T-cell (primary cell): ENCODE data around the gene TDRD7. TPM values are rescaled to one million over a fixed set of nuclear protein-coding genes. Genes with fewer than 3 reads are reported as not detected.

Experiments
- ATAC-seq, 4 experiments: fragments of 200-7000 bp in 3 of 4; fragments of 150-1000 bp in 1 of 4; cut with Tn5 transposase; replicated peaks in 1 of 4; 1 replicate in 3 of 4; 2 replicates in 1 of 4; pipeline ENCODE4 v1.10.0; 2021; ENCODE audit warnings: moderate library complexity in 3 of 4, mild to moderate bottlenecking in 2 of 4, moderate number of reproducible peaks in 1 of 4
- CTCF ChIA-PET, 2 donors: fragments of 300-600 bp; sonication (Branson Sonifier 250); formaldehyde crosslinking; loops; one replicate each; lab custom pipeline; 2022; ENCODE audit warnings: antibody characterized with exemption in 2 of 2; lab: Charles Lee
- POLR2A ChIA-PET, 2 donors: fragments of 300-600 bp; sonication (Branson Sonifier 250); formaldehyde crosslinking; loops; one replicate each; lab custom pipeline; 2022; ENCODE audit warnings: antibody characterized with exemption in 2 of 2; lab: Charles Lee
- DNase-seq, 35 experiments: peaks; one replicate each; pipeline versions ENCODE4 v3.0.0 to v3.0.0-alpha.2; 2013 to 2023
- H3K27ac ChIP-seq: one replicate; pipeline ENCODE4 v1.5.1; 2013; ENCODE audit warnings: low read length
- H3K27me3 ChIP-seq, 2 experiments: replicated peaks in 1 of 2; 1 replicate in 1 of 2; 2 replicates in 1 of 2; pipeline versions ENCODE4 v1.6.1 to v1.7.0; 2013; ENCODE audit warnings: low read length in 1 of 2, mixed read lengths in 1 of 2; ENCODE audit not compliant: control insufficient read depth in 2 of 2, insufficient read depth in 2 of 2; ENCODE audit errors: extremely low read depth in 1 of 2
- H3K36me3 ChIP-seq, 2 donors: 1 replicate in 1 of 2; 2 replicates in 1 of 2; pipeline versions ENCODE4 v1.6.1 to v1.7.0; 2013; ENCODE audit warnings: low read length in 1 of 2; ENCODE audit not compliant: control insufficient read depth in 2 of 2, insufficient read depth in 1 of 2; ENCODE audit errors: extremely low read depth in 1 of 2
- H3K4me1 ChIP-seq, 2 experiments: 1 replicate in 1 of 2; 2 replicates in 1 of 2; pipeline versions ENCODE4 v1.6.1 to v1.7.0; 2013; ENCODE audit warnings: low read length in 2 of 2, mixed read lengths in 1 of 2; ENCODE audit not compliant: insufficient read depth in 2 of 2, control insufficient read depth in 1 of 2; ENCODE audit errors: extremely low read depth in 1 of 2
- H3K4me3 ChIP-seq, 2 donors: 1 replicate in 1 of 2; 2 replicates in 1 of 2; pipeline versions ENCODE4 v1.5.1 to v1.7.0; 2013; ENCODE audit warnings: mild to moderate bottlenecking in 2 of 2, low read length in 1 of 2, moderate library complexity in 1 of 2; ENCODE audit not compliant: control insufficient read depth in 1 of 2; ENCODE audit errors: extremely low read depth in 1 of 2
- H3K9me3 ChIP-seq: 2 replicates; pipeline ENCODE4 v1.7.0; 2013
- H3K27ac Mint-ChIP-seq, 2 donors: one replicate each; pipeline ENCODE4 v1.8.0; 2020 to 2021; ENCODE audit warnings: mild to moderate bottlenecking in 2 of 2, mixed read lengths in 2 of 2
- H3K27me3 Mint-ChIP-seq, 2 donors: one replicate each; pipeline ENCODE4 v1.8.0; 2021 to 2022; ENCODE audit warnings: mixed read lengths in 2 of 2
- H3K36me3 Mint-ChIP-seq: one replicate; pipeline ENCODE4 v1.8.0; 2021; ENCODE audit warnings: mixed read lengths
- H3K4me1 Mint-ChIP-seq, 3 donors: one replicate each; pipeline ENCODE4 v1.8.0; 2020 to 2022; ENCODE audit warnings: mixed read lengths in 3 of 3, mild to moderate bottlenecking in 1 of 3
- H3K4me3 Mint-ChIP-seq, 3 donors: one replicate each; pipeline ENCODE4 v1.8.0; 2020 to 2022; ENCODE audit warnings: mild to moderate bottlenecking in 3 of 3, mixed read lengths in 3 of 3, moderate library complexity in 3 of 3
- H3K9me3 Mint-ChIP-seq, 3 donors: one replicate each; pipeline ENCODE4 v1.8.0; 2020 to 2022; ENCODE audit warnings: mixed read lengths in 3 of 3
- WGBS: methylation state at CpG from one replicate; pipeline ENCODE4 v1.1.5; 2013; ENCODE audit warnings: missing lambda C conversion rate; ENCODE audit not compliant: insufficient coverage; 5-methylcytosine and 5-hydroxymethylcytosine counted together
- total RNA-seq, 35 experiments: library from RNA in 6 of 35; stranded (reverse) in 6 of 35; fragments of 120-200 nt in 1 of 35; gene quantifications; one replicate each; pipeline versions ENCODE4 v1.2.1 to v1.2.4 and lab custom pipeline; 2013 to 2026

Gene TDRD7
- total RNA-seq, 5 donors from 2014 or later (not counting 1 experiment from before 2014, with no cell fraction given) = 9.2 to 11.9 (median 10.2) TPM

- Mint-ChIP-seq H3K36me3 (peaks cover 3% of the 10 kb centered on the region), H3K4me3 (peak overlapping the region in 1 of 3 donors; percentile 62), H3K27me3 (peaks cover 36 to 43% of the 10 kb centered on the region in 2 donors), H3K4me1 (peaks cover 11 to 21% (median 19%) of the 10 kb centered on the region in 3 donors), H3K9me3 (peaks cover 0 to 3% (median 0%) of the 10 kb centered on the region in 3 donors), H3K27ac (no peak overlapping the region)
- Histone ChIP-seq H3K4me1 (peaks cover 0 to 20% of the 10 kb centered on the region in 2 experiments), H3K27me3 (peaks cover 17 to 49% of the 10 kb centered on the region in 2 experiments), H3K4me3 (peak overlapping the region in 1 of 2 donors; percentile 49), H3K27ac (no peak overlapping the region), H3K9me3 (no peaks in the 10 kb centered on the region), H3K36me3 (no peaks in the 10 kb centered on the region)
- ATAC-seq (peak; percentile 10 to 46 (median 30)), DNase-seq (peak in 1 of 35 experiments; percentile 2)
- ChIA-PET CTCF (interaction anchor here in 1 of 2 donors (1.6 kb wide), 1 partner anchor 9 kb away, joined by 7 read pairs; no protein-coding TSS in a partner anchor), POLR2A (no interaction called here)
- under 1% methylated on average over 29 of the region's 30 CpGs for WGBS
These were observed 90.0 kb downstream of the TDRD7 start for GRCh38 chr9:97501972-97502221.

GRCh38 chr9:97502222-97502983, 90.5 kb downstream of the TDRD7 start:
- H3K4me1 ChIP-seq = peaks cover 0 to 20% of the 10 kb centered on the region in 2 experiments
- CTCF ChIA-PET = no interaction called here
- no peaks in the 10 kb centered on the region for H3K36me3 ChIP-seq
- POLR2A ChIA-PET = no interaction called here
- H3K36me3 Mint-ChIP-seq = no peaks in the 10 kb centered on the region
- peak overlapping the region in 1 of 2 donors; percentile 49 for H3K4me3 ChIP-seq
- ATAC-seq (peak in 1 of 4 experiments; percentile 22), DNase-seq (peak in 2 of 35 experiments; percentile 7)
- peaks cover 11 to 21% (median 19%) of the 10 kb centered on the region in 3 donors for H3K4me1 Mint-ChIP-seq
- peak overlapping the region in 1 of 2 donors; percentile 29 for H3K27ac Mint-ChIP-seq
- peaks cover 17 to 49% of the 10 kb centered on the region in 2 experiments for H3K27me3 ChIP-seq
- WGBS = 4% methylated on average over 47 of the region's 49 CpGs
- no peaks in the 10 kb centered on the region for H3K9me3 Mint-ChIP-seq
- H3K27ac ChIP-seq = no peak overlapping the region
- H3K27me3 Mint-ChIP-seq = peaks cover 36 to 43% of the 10 kb centered on the region in 2 donors
- peak overlapping the region; percentile 62 to 69 (median 66) for H3K4me3 Mint-ChIP-seq
- no peaks in the 10 kb centered on the region for H3K9me3 ChIP-seq

GRCh38 chr9:97502984-97503861, 91.3 kb downstream of the TDRD7 start:
- 37% methylated on average over 13 of the region's 17 CpGs for WGBS
- Mint-ChIP-seq H3K4me1 (peaks cover 11 to 21% (median 19%) of the 10 kb centered on the region in 3 donors), H3K36me3 (no peaks in the 10 kb centered on the region), H3K9me3 (no peaks in the 10 kb centered on the region), H3K4me3 (peak overlapping the region; percentile 62 to 69 (median 66)), H3K27me3 (peaks cover 36 to 43% of the 10 kb centered on the region in 2 donors), H3K27ac (peak overlapping the region in 1 of 2 donors; percentile 29)
- H3K9me3 ChIP-seq = no peaks in the 10 kb centered on the region
- H3K36me3 ChIP-seq = no peaks in the 10 kb centered on the region
- no peak overlapping the region for H3K4me3 ChIP-seq
- H3K27me3 ChIP-seq = peaks cover 17 to 49% of the 10 kb centered on the region in 2 experiments
- H3K4me1 ChIP-seq = peaks cover 0 to 20% of the 10 kb centered on the region in 2 experiments
- no peak for ATAC-seq
- ChIA-PET POLR2A (no interaction called here), CTCF (no interaction called here)
- DNase-seq = no peak
- no peak overlapping the region for H3K27ac ChIP-seq

GRCh38 chr9:97503862-97504210, 91.9 kb downstream of the TDRD7 start:
- ChIA-PET CTCF (no interaction called here), POLR2A (no interaction called here)
- Histone ChIP-seq H3K36me3 (no peaks in the 10 kb centered on the region), H3K4me1 (peaks cover 0 to 20% of the 10 kb centered on the region in 2 experiments), H3K27ac (no peak overlapping the region), H3K27me3 (peaks cover 17 to 48% of the 10 kb centered on the region in 2 experiments), H3K4me3 (no peak overlapping the region), H3K9me3 (no peaks in the 10 kb centered on the region)
- Mint-ChIP-seq H3K27me3 (peaks cover 39 to 45% of the 10 kb centered on the region in 2 donors), H3K4me1 (peaks cover 11 to 21% (median 19%) of the 10 kb centered on the region in 3 donors), H3K36me3 (no peaks in the 10 kb centered on the region), H3K4me3 (no peak overlapping the region), H3K27ac (no peak overlapping the region), H3K9me3 (no peaks in the 10 kb centered on the region)
- no CpG with 5 or more reads among the region's 1 CpG for WGBS
- DNase-seq (no peak), ATAC-seq (no peak)

- no peak overlapping the region for H3K4me3 ChIP-seq
- H3K36me3 ChIP-seq = no peaks in the 10 kb centered on the region
- Mint-ChIP-seq H3K4me3 (no peak overlapping the region), H3K4me1 (peaks cover 11 to 21% (median 19%) of the 10 kb centered on the region in 3 donors), H3K9me3 (no peaks in the 10 kb centered on the region), H3K36me3 (no peaks in the 10 kb centered on the region), H3K27ac (no peak overlapping the region), H3K27me3 (peaks cover 40 to 41% of the 10 kb centered on the region in 2 donors)
- DNase-seq = no peak
- H3K27me3 ChIP-seq = peaks cover 17 to 41% of the 10 kb centered on the region in 2 experiments
- no peak for ATAC-seq
- peaks cover 0 to 20% of the 10 kb centered on the region in 2 experiments for H3K4me1 ChIP-seq
- ChIA-PET CTCF (no interaction called here), POLR2A (no interaction called here)
- no peak overlapping the region for H3K27ac ChIP-seq
- H3K9me3 ChIP-seq = no peaks in the 10 kb centered on the region
- WGBS = 42% methylated on average over 4 of the region's 8 CpGs
These were observed 92.7 kb downstream of the TDRD7 start for GRCh38 chr9:97504381-97505216.
